H1 (cell line): ENCODE measurements around the gene GRID1. TPM values are rescaled to one million over a fixed set of nuclear protein-coding genes. Genes with fewer than 3 reads are reported as not detected.

Experiments used
- CHD1 ChIP-seq: IDR thresholded peaks from 2 replicates; pipeline ENCODE4 v1.6.1; 2012; ENCODE audit warnings: low read depth, low read length, improper control_type of control experiment
- CTCF ChIP-seq, 3 experiments: IDR thresholded peaks; 1 replicate in 2 of 3; 2 replicates in 1 of 3; pipeline versions ENCODE4 v1.5.1 to v1.6.1; 2011; ENCODE audit warnings: low read length in 3 of 3, mild to moderate bottlenecking in 3 of 3, inconsistent platforms in 2 of 3, low read depth in 1 of 3, moderate library complexity in 1 of 3; ENCODE audit not compliant: insufficient read depth in 1 of 3; ENCODE audit errors: control extremely low read depth in 1 of 3
- POLR2A ChIP-seq, 2 experiments: IDR thresholded peaks; 1 replicate in 1 of 2; 2 replicates in 1 of 2; pipeline ENCODE4 v1.6.1; 2011; ENCODE audit warnings: low read depth in 2 of 2, low read length in 2 of 2, mild to moderate bottlenecking in 2 of 2; ENCODE audit errors: control extremely low read depth in 1 of 2
- SAP30 ChIP-seq: fragments of 300-600 bp; sonication (generic); IDR thresholded peaks from 2 replicates; pipeline ENCODE4 v1.7.1; 2012; ENCODE audit warnings: low read length, moderate library complexity, mild to moderate bottlenecking, inconsistent platforms; ENCODE audit not compliant: insufficient read depth, insufficient replicate concordance
- polyA plus RNA-seq, 7 experiments: library from polyadenylated mRNA; depleted of rRNA in 3 of 7; stranded (reverse) in 5 of 7; unstranded in 2 of 7; fragments of >200 nt in 5 of 7; fragments of 200-250 nt in 2 of 7; gene quantifications; 1 replicate in 5 of 7; 2 replicates in 1 of 7; 4 replicates in 1 of 7; pipeline versions ENCODE4 v1.2.1 to v1.2.3, GENCODE V29; 2011 to 2013; ENCODE audit warnings: missing spikeins in 2 of 7, mixed read lengths in 2 of 7
- total RNA-seq: library from RNA; stranded (reverse); fragmentation: NEBNext Ultra II Directional; extraction: Animal tissue kit (Norgen Biotek cat#: 25700); gene quantifications from 2 replicates; pipeline ENCODE4 v1.2.1, GENCODE V29; 2021

The GRID1 gene
- total and polyA plus RNA-seq, 2 of the 8 experiments (the other 6 are each of a cell fraction or from before 2014, with no cell fraction given), result 0.22 to 0.30 TPM

GRCh38 chr10:86357041-86357440 lies 9.6 kb downstream of the GRID1 start (continued):
- TF ChIP-seq CTCF (IDR thresholded peaks at IDR 0.05; ENCODE audit: control extremely low read depth in 1 of 3, insufficient read depth in 1 of 3, low read depth in 1 of 3, low read length in 3 of 3), result no peak
- TF ChIP-seq POLR2A (IDR thresholded peaks at IDR 0.05; ENCODE audit: control extremely low read depth in 1 of 2, low read depth in 2 of 2, low read length in 2 of 2), result no peak
- TF ChIP-seq SAP30, result no peak
- TF ChIP-seq CHD1, result no peak
